ENCODE data around the gene ST8SIA2.

ST8SIA2 gene

DNA sequence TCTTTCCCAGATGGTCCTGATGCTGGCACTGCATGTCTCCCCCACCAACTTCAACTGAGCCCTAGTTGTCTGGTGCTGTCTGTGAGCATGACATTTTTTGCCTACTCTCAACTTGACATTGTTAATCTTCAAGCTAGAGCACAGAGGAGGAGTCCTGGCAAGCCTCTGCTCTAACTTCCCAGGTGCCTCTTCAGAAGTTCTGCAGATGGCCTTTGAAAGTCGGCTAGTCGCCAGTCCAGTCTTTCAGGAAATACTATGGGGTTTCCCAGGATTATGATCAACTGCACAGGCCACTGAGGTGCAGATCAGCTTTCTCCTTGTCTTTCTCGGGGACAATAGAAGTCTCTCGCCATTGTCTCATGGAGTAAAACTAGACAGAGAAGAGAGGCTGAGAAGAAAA lies 86.7 kb downstream of the ST8SIA2 start:
- TF ChIP-seq, protein P1, sequence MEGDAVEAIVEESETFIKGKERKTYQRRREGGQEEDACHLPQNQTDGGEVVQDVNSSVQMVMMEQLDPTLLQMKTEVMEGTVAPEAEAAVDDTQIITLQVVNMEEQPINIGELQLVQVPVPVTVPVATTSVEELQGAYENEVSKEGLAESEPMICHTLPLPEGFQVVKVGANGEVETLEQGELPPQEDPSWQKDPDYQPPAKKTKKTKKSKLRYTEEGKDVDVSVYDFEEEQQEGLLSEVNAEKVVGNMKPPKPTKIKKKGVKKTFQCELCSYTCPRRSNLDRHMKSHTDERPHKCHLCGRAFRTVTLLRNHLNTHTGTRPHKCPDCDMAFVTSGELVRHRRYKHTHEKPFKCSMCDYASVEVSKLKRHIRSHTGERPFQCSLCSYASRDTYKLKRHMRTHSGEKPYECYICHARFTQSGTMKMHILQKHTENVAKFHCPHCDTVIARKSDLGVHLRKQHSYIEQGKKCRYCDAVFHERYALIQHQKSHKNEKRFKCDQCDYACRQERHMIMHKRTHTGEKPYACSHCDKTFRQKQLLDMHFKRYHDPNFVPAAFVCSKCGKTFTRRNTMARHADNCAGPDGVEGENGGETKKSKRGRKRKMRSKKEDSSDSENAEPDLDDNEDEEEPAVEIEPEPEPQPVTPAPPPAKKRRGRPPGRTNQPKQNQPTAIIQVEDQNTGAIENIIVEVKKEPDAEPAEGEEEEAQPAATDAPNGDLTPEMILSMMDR (IDR thresholded peaks at IDR 0.05; ENCODE audit: extremely low read depth, insufficient read depth, missing control alignments): no peak
- in situ Hi-C loops (cut with MboI; ENCODE audit: low pct_unique_long_range_greater_than_20kb, low sequenced_read_pairs, unreplicated experiment): no loop called here
- no peak for DNase-seq (ENCODE audit: low spot score)

DNA sequence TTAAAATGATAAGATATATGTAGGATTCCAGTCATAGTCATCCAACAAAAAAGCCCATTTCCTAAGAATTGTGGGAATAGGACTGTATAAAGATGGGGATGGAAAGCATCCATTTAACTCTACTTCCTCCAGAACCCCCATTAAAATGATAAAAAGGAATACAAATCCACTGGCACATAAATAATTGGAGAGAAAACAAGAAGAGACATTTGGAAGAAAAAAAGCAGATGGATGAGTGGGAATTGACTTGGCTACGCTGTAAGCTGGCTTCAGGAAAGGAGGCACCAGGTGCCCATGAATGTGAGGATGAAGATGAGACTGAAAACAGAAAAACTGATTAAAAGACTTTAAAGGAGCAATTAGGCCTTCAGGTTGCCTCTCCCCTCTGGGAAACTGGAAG lies 91.8 kb downstream of the ST8SIA2 start:
- no peak for DNase-seq (ENCODE audit: low spot score)
- in situ Hi-C loops (cut with MboI; ENCODE audit: low pct_unique_long_range_greater_than_20kb, low sequenced_read_pairs, unreplicated experiment): no loop called here
- TF ChIP-seq, protein P1 (IDR thresholded peaks at IDR 0.05; ENCODE audit: extremely low read depth, insufficient read depth, missing control alignments): no peak

DNA sequence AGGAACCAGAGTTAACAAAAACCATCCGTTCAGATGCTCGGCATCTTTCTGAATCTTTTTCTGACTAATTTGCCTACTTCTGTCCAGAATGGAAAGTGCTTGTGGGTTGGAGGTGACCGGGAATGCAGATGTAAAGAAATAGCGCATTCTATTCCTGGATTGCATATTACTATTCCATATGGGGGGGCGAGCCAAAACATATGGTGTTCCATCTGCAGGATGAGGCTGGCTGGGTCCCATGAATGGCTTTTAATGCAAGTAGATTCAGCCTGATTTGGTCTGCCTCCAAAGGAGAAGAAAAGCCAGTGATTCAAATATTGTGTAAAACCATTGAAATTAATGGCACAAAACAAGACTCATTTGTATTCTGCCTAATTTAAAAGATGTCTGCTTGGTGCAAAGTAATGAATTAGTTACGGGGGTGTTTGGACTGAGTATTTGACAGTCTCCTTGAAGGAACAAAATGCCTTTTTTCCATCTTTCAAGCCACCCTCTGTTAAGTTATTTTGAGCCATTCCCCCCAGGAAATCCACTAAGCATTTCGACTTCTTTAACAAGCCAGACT lies 99.0 kb downstream of the ST8SIA2 start:
- in situ Hi-C loops (cut with MboI; ENCODE audit: low pct_unique_long_range_greater_than_20kb, low sequenced_read_pairs, unreplicated experiment): no loop called here
- TF ChIP-seq, protein P1 (IDR thresholded peaks at IDR 0.05; ENCODE audit: extremely low read depth, insufficient read depth, missing control alignments): no peak
- DNase-seq (ENCODE audit: low spot score): no peak

DNA sequence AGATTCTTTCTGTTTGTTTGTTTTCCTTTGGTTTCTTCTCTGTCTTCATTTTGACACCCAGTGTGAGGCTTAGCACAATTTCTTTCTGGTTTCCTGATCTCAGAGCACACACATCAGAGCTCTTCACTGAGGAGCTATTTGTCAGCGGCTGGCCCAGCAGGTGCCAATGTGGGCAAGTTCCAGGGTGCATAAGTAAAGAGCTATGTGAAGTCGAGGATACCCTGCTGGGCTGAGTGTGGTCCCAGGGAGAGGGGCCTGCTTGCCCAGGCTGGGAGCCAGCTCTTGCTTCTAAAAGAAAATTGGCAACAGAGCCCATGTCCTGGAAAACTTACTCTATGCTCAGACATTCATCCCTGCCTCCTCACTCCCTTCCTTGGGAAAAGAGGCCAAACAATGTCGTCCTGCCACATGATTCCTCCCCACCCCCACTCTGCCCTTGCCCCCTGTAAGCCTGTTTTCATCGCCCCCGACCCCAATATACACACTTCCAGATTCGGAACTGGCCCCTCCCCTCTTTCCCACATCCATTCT lies 101.2 kb downstream of the ST8SIA2 start:
- in situ Hi-C loops (cut with MboI; ENCODE audit: low pct_unique_long_range_greater_than_20kb, low sequenced_read_pairs, unreplicated experiment): no loop called here
- DNase-seq (ENCODE audit: low spot score): no peak
- TF ChIP-seq, protein P1 (IDR thresholded peaks at IDR 0.05; ENCODE audit: extremely low read depth, insufficient read depth, missing control alignments): no peak

DNA sequence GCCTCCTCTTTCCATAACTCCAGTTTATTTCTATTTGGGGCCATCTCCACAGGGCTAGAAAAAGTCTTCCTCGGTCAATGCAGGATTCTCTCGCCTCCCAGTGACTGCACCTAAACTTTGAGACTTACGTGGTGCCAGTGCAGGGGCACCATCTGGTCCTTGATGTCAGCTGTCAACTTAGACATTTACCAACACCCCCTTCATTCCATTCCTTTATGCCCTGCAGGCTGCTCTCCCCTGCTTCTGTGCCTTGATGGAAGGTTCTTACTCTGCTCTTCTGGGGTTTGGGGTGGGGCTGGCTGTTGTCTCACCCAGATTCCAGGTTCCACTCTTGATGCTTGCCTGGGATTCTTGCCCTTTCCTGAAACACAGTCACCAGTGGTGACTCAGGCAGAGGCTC lies 101.8 kb downstream of the ST8SIA2 start:
- in situ Hi-C loops (cut with MboI; ENCODE audit: low pct_unique_long_range_greater_than_20kb, low sequenced_read_pairs, unreplicated experiment): no loop called here
- no peak for DNase-seq (ENCODE audit: low spot score)
- TF ChIP-seq, protein P1 (IDR thresholded peaks at IDR 0.05; ENCODE audit: extremely low read depth, insufficient read depth, missing control alignments): no peak

DNA sequence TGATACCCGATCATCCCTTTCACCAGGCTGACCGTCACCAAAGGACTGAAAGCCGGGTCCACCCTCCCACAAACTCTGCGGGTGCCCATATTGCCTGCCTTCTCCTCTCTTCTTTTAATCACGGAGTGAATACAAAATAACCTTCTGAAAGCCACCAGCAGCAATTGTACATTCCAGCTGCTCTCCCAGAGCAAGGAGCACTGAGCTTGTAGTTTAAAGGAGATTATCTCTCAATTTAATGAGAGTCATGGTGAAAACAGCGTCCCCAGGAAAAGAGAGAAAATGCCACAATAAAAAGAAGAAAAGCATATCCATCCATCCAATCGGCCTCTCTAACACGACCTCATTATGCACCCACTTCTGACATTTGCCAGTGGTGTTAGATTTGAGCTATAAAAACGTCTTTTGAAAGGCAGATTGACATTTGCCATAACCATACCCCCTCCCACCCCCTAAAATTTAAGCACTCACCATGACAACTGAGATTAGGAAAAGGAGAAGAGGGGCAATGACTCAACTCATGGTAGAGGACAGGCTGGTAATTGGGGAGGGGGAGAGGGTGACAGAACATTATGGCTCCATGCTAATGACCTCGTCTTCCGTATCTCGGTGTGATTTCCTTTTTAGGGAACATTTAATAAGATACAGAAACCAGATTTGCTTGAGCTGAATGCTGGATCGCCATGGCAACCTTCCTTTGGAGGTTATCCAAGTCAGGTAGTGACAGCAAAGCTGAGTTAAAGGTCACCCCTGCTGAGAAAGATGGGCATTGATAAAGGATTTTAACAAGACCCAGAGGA lies 106.2 kb downstream of the ST8SIA2 start:
- TF ChIP-seq, protein P1 (IDR thresholded peaks at IDR 0.05; ENCODE audit: extremely low read depth, insufficient read depth, missing control alignments): no peak
- DNase-seq (ENCODE audit: low spot score): no peak
- in situ Hi-C loops (cut with MboI; ENCODE audit: low pct_unique_long_range_greater_than_20kb, low sequenced_read_pairs, unreplicated experiment): no loop called here
